AG04449 (cell line): ENCODE results near the gene MYOC.
"Not testable (repeated sequence)": the region's sequence is repeated elsewhere in the genome, so short reads cannot be mapped to it uniquely, and the experiment has no call there.

ENCODE experiments used
- CTCF ChIA-PET: fragments of 350-600 bp; formaldehyde crosslinking; extraction: SDS; loops from one replicate; lab custom pipeline; 2021; ENCODE audit warnings: antibody characterized with exemption; lab: Yijun Ruan, JAX
- POLR2A ChIA-PET: fragments of 400-600, 350-600 bp; formaldehyde crosslinking; extraction: SDS; loops from one replicate; lab custom pipeline; 2020; ENCODE audit warnings: antibody characterized with exemption, inconsistent platforms; lab: Yijun Ruan, JAX
- DNase-seq: peaks from one replicate; pipeline ENCODE4 v3.0.0-alpha.2; 2010; ENCODE audit warnings: low read depth, low spot score
- H3K4me3 ChIP-seq: 2 replicates; pipeline ENCODE4 v1.5.1; 2011; ENCODE audit warnings: low read depth, mild to moderate bottlenecking, control low read depth, low read length
- TF ChIP-seq, protein P1 (sequence below): IDR thresholded peaks from one replicate; pipeline ENCODE4 v1.5.1; 2011; ENCODE audit warnings: mild to moderate bottlenecking, moderate library complexity, low read length, control low read depth, inconsistent platforms; ENCODE audit not compliant: insufficient read depth; ENCODE audit errors: missing control alignments

The MYOC gene

DNA sequence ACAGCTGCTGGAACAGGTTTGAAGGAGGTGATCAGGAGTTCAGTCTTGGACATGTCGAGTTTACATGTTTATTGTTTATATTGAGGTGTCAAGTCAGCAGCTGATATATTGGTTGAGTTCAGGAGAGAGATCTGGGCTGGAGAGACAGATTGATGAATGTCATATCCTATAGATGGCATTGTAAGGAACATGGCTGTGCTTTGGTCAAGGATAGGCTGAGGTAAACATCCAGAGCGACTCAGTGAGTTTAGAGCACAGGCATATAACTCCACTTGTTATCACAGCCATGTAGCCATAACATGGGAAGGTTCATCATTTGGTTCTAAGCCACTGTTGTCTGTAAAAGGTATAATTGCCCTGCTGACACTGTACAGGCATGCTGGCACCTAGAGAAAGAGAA, 35.9 kb downstream of the MYOC start:
- TF ChIP-seq, protein P1, sequence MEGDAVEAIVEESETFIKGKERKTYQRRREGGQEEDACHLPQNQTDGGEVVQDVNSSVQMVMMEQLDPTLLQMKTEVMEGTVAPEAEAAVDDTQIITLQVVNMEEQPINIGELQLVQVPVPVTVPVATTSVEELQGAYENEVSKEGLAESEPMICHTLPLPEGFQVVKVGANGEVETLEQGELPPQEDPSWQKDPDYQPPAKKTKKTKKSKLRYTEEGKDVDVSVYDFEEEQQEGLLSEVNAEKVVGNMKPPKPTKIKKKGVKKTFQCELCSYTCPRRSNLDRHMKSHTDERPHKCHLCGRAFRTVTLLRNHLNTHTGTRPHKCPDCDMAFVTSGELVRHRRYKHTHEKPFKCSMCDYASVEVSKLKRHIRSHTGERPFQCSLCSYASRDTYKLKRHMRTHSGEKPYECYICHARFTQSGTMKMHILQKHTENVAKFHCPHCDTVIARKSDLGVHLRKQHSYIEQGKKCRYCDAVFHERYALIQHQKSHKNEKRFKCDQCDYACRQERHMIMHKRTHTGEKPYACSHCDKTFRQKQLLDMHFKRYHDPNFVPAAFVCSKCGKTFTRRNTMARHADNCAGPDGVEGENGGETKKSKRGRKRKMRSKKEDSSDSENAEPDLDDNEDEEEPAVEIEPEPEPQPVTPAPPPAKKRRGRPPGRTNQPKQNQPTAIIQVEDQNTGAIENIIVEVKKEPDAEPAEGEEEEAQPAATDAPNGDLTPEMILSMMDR, result no peak
- DNase-seq, result no peak
- ChIA-PET CTCF (interaction anchor here (1.6 kb wide), 1 partner anchor 28 kb away, joined by 5 read pairs; no protein-coding TSS in a partner anchor), POLR2A (no interaction called here)
- no peak overlapping the region for H3K4me3 ChIP-seq

- H3K4me3 ChIP-seq, DNase-seq, POLR2A ChIA-PET: not testable (repeated sequence)
- CTCF ChIA-PET, result interaction anchor here (1.6 to 1.7 kb wide), 2 partner anchors 29 kb away, joined by 5 to 6 read pairs; no protein-coding TSS in a partner anchor
These were observed 37.2 kb downstream of the MYOC start for GRCh38 chr1:171615122-171615906.

GRCh38 chr1:171613282-171613681, 39.2 kb downstream of the MYOC start:
- H3K4me3 ChIP-seq, result no peak overlapping the region
- TF ChIP-seq, protein P1, result no peak
- DNase-seq, result no peak
- ChIA-PET POLR2A (no interaction called here), CTCF (no interaction called here)

DNA sequence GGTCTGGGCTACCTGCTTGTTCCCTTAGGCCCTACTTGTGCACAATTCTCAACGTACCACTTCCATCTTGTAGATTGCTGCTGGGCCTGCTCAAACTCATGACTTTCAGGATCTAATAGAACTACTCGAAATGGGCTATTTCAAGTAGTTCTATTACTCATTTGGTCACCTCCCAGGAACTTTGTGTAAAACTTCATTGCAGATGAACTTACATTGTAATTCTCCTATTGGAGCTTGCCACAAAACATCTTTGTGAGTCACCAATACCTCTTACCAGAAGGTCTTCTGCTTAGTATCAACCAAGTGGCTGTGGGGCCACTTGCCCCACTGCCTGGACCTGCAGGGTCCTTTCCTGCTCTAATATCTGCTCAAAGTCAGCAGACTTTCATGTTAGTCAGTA, 41.2 kb downstream of the MYOC start:
- DNase-seq, result peak; percentile 17
- no peak overlapping the region for H3K4me3 ChIP-seq
- TF ChIP-seq, protein P1, result no peak
- POLR2A ChIA-PET, result no interaction called here
- CTCF ChIA-PET, result no interaction called here

DNA sequence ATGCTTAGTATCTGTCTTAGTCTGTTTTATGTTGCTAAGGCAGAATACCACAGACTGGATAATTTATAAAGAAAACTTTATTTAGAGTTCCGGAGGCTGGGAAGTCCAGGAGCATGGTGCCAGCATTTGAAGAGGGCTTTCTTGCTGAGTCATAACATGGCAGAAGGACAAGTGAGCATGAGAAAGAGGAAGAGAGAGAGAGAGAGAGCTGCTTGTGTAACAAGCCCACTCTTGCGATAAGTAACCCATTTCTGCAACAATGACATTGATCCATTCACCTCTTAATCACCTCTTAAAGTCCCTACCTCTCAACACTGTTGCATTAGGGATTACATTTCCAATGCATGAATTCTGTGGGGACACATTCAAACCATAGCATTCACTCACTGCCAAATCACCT, 42.1 kb downstream of the MYOC start:
- no peak for DNase-seq
- H3K4me3 ChIP-seq, result no peak overlapping the region
- ChIA-PET POLR2A (no interaction called here), CTCF (no interaction called here)
- TF ChIP-seq, protein P1, result no peak

DNA sequence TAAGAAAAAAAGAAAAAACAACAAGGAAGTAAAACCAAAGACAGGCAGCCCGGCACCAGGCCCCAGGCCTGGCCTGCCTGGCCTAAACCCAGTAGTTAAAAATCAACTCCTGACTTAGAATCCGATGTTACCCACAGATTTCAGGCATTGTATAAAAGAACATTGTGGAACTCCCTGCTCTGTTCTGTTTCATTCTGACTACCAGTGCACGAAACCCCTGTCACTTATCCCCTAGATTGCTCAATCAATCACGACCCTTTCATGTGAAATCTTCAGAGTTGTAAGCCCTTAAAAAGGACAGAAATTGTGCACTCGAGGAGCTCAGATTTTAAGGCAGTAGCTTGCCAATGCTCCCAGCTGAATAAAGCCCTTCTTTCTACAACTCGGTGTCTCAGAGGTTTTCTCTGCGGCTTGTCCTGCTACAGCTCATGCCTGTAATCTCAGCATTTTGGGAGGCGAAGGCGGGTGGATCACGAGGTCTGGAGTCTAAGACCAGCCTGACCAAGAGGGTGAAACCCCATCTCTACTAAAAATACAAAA, 46.0 kb downstream of the MYOC start:
- ChIA-PET CTCF (interaction anchor here (1.1 to 1.3 kb wide), 2 partner anchors 15 to 378 kb away, joined by 3 read pairs; partner anchors contain the start of gene MYOCOS), POLR2A (interaction anchor here (0.6 kb wide), 1 partner anchor 939 kb away, joined by 3 read pairs; no protein-coding TSS in a partner anchor)
- TF ChIP-seq, protein P1, result no peak

DNA sequence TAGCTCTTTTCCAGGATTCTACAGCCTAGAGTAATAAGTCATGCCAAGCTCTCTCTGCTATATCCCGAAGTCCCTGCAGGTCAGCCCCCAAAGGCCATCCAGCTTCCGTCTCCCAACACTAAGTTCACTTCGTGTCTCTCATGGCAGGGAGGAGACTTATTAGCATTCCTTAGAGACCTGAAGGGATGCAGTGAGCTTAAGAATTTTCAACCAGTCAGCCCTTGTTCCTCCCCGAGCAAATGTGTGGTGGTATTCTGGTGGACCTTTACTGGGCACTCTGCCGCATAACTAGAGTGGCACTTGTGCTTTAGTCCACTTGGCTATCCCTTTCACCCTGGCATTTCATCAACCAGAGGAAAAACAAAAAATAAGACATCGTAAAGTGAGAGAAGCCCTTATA, 49.4 kb downstream of the MYOC start:
- DNase-seq, H3K4me3 ChIP-seq: not testable (repeated sequence)
- ChIA-PET CTCF (interaction anchor here (1.0 kb wide), 1 partner anchor 42 kb away, joined by 4 read pairs; no protein-coding TSS in a partner anchor), POLR2A (interaction anchor here (0.6 kb wide), 1 partner anchor 342 kb away, joined by 3 read pairs; no protein-coding TSS in a partner anchor)

More for the DNA sequence above, 46.0 kb downstream of the MYOC start:
- DNase-seq, result no peak
- H3K4me3 ChIP-seq, result no peak overlapping the region
